ENCODE measurements around the gene DPT. TPM values are rescaled to one million over a fixed set of nuclear protein-coding genes. Genes with fewer than 3 reads are reported as not detected.

Gene DPT
- total RNA-seq, 4 donors from 2014 or later: 147 to 298 (median 275) TPM

DNA sequence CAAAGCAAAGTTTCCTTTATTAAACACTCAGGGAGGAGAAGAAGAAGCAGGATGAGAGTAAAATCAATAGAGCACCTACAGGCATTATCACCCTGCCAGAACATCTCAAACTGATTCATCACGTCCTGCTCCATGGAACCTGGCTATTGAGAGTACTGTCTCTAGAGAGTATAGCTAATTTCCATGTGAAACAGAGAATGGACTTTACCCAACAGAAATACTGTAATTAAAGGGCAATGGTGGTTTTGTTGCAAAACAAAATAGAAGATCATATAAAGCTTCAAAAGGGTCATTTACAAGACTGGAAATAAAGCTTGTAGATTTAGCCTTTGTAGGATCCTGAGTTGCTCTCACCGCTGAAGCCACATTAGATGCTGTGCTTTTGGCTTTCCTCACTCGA lies 83.3 kb downstream of the DPT start:
- no peak for ATAC-seq (ENCODE audit: low FRiP score)
- TF ChIP-seq, protein P1, sequence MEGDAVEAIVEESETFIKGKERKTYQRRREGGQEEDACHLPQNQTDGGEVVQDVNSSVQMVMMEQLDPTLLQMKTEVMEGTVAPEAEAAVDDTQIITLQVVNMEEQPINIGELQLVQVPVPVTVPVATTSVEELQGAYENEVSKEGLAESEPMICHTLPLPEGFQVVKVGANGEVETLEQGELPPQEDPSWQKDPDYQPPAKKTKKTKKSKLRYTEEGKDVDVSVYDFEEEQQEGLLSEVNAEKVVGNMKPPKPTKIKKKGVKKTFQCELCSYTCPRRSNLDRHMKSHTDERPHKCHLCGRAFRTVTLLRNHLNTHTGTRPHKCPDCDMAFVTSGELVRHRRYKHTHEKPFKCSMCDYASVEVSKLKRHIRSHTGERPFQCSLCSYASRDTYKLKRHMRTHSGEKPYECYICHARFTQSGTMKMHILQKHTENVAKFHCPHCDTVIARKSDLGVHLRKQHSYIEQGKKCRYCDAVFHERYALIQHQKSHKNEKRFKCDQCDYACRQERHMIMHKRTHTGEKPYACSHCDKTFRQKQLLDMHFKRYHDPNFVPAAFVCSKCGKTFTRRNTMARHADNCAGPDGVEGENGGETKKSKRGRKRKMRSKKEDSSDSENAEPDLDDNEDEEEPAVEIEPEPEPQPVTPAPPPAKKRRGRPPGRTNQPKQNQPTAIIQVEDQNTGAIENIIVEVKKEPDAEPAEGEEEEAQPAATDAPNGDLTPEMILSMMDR (IDR thresholded peaks at IDR 0.05): no peak
- no peak for DNase-seq (ENCODE audit: low spot score)

Other genes starting within 250 kb of the DPT start
- 1 to 10 TPM in 1 of 4 donors, not detected in 3; 1.6 TPM for gene XCL2, start 185.2 kb downstream of the DPT start, total RNA-seq
- gene XCL1, start 152.6 kb downstream of the DPT start, total RNA-seq: 1 to 10 TPM in 1 of 4 donors, under 1 TPM in 1, not detected in 2; 0.28 to 1.3 TPM